Kidney (tissue), 22 donors: ENCODE measurements around the gene SCAF1. TPM values are rescaled to one million over a fixed set of nuclear protein-coding genes. Genes with fewer than 3 reads are reported as not detected.

Source experiments
- DNase-seq, 5 donors: peaks; one replicate each; pipeline ENCODE4 v3.0.0-alpha.2; 2013 to 2020
- FAIRE-seq: peaks from 2 replicates; lab custom pipeline; 2012; peaks lifted over from hg19 to GRCh38; lab: Jason Lieb, UNC
- H3K27ac ChIP-seq, 2 donors: one replicate each; pipeline ENCODE4 v1.7.0; 2013; ENCODE audit warnings: low read depth in 2 of 2, low read length in 2 of 2, inconsistent platforms in 1 of 2
- H3K27me3 ChIP-seq: one replicate; pipeline ENCODE4 v1.7.1; 2013; ENCODE audit warnings: low read length, inconsistent platforms; ENCODE audit not compliant: control insufficient read depth, insufficient read depth
- H3K36me3 ChIP-seq, 3 donors: one replicate each; pipeline versions ENCODE4 v1.7.0 to v1.7.1; 2013; ENCODE audit warnings: low read length in 3 of 3, control low read depth in 1 of 3, inconsistent platforms in 1 of 3; ENCODE audit not compliant: insufficient read depth in 3 of 3, control insufficient read depth in 2 of 3
- H3K4me1 ChIP-seq, 3 donors: one replicate each; pipeline versions ENCODE4 v1.7.0 to v1.7.1; 2013; ENCODE audit warnings: low read length in 3 of 3, inconsistent platforms in 1 of 3, low read depth in 1 of 3; ENCODE audit not compliant: control insufficient read depth in 2 of 3, insufficient read depth in 2 of 3
- H3K4me3 ChIP-seq, 3 donors: one replicate each; pipeline versions ENCODE4 v1.7.0 to v1.8.1; 2013; ENCODE audit warnings: low read length in 3 of 3, control low read depth in 1 of 3, inconsistent platforms in 1 of 3
- H3K9ac ChIP-seq, 3 donors: one replicate each; pipeline versions ENCODE4 v1.7.0 to v1.7.1; 2013; ENCODE audit warnings: low read length in 3 of 3, control low read depth in 1 of 3, inconsistent platforms in 1 of 3
- H3K9me3 ChIP-seq, 3 donors: one replicate each; pipeline versions ENCODE4 v1.7.0 to v1.7.1; 2013; ENCODE audit warnings: low read length in 3 of 3, control low read depth in 1 of 3, inconsistent platforms in 1 of 3; ENCODE audit not compliant: control insufficient read depth in 2 of 3, insufficient read depth in 1 of 3
- intact Hi-C: fragments of 100-400 bp; cut with DNase I; formaldehyde crosslinking; loops from one replicate; pipeline ENCODE4 v1.11.1; 2022
- long read RNA-seq, 10 donors: library from polyadenylated mRNA in 1 of 10; unstranded in 1 of 10; transcript quantifications; one replicate each; pipeline ENCODE4 v2.0.0 and lab custom pipeline, GENCODE V29; 2021 to 2026
- polyA plus RNA-seq: library from polyadenylated mRNA; stranded (reverse); fragments of 350-450 nt; fragmentation: Illumina TruSeq; extraction: RNeasy Lipid Tissue Mini Kit (QIAGEN cat#74804); gene quantifications from one replicate; pipeline ENCODE4 v1.2.3, GENCODE V29; 2014; ENCODE audit warnings: low read depth, low replicate concordance; ENCODE audit not compliant: insufficient read depth
- total RNA-seq: library from RNA; stranded (reverse); fragmentation: NEBNext Ultra II Directional; extraction: Animal tissue kit (Norgen Biotek cat#: 25700); gene quantifications from one replicate; pipeline ENCODE4 v1.2.1, GENCODE V29; 2021
- TF ChIP-seq, protein P1 (sequence below): IDR thresholded peaks from 3 replicates; pipeline ENCODE4 v1.5.1; 2012; ENCODE audit warnings: mild to moderate bottlenecking, moderate library complexity, borderline replicate concordance; ENCODE audit not compliant: insufficient read depth; ENCODE audit errors: extremely low read depth
- donor health status: control.
- donor health status: control.
- donor health status: control.
- donor health status: control.
- donor health status: control.
- donor health status: DM: yes; HTN: yes; CAD: no.
- donor health status: Normal renal cell carcinoma (clear cell type).

Gene SCAF1, protein sequence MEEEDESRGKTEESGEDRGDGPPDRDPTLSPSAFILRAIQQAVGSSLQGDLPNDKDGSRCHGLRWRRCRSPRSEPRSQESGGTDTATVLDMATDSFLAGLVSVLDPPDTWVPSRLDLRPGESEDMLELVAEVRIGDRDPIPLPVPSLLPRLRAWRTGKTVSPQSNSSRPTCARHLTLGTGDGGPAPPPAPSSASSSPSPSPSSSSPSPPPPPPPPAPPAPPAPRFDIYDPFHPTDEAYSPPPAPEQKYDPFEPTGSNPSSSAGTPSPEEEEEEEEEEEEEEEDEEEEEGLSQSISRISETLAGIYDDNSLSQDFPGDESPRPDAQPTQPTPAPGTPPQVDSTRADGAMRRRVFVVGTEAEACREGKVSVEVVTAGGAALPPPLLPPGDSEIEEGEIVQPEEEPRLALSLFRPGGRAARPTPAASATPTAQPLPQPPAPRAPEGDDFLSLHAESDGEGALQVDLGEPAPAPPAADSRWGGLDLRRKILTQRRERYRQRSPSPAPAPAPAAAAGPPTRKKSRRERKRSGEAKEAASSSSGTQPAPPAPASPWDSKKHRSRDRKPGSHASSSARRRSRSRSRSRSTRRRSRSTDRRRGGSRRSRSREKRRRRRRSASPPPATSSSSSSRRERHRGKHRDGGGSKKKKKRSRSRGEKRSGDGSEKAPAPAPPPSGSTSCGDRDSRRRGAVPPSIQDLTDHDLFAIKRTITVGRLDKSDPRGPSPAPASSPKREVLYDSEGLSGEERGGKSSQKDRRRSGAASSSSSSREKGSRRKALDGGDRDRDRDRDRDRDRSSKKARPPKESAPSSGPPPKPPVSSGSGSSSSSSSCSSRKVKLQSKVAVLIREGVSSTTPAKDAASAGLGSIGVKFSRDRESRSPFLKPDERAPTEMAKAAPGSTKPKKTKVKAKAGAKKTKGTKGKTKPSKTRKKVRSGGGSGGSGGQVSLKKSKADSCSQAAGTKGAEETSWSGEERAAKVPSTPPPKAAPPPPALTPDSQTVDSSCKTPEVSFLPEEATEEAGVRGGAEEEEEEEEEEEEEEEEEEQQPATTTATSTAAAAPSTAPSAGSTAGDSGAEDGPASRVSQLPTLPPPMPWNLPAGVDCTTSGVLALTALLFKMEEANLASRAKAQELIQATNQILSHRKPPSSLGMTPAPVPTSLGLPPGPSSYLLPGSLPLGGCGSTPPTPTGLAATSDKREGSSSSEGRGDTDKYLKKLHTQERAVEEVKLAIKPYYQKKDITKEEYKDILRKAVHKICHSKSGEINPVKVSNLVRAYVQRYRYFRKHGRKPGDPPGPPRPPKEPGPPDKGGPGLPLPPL
- total RNA-seq = 69.0 TPM
- polyA plus RNA-seq = 18.1 TPM
- long read RNA-seq, donor 1, full-length matches to known transcripts = 2 of 37 reads
- long read RNA-seq, donor 1, partial matches to known transcripts = 35 of 37 reads
- long read RNA-seq, donor 1, other reads (novel, unspliced or antisense) = 0 of 37 reads
- long read RNA-seq, donor 2, partial matches to known transcripts = 29 of 29 reads
- long read RNA-seq, donor 2, other reads (novel, unspliced or antisense) = 0 of 29 reads
- long read RNA-seq, donor 3, partial matches to known transcripts = 23 of 24 reads
- long read RNA-seq, donor 3, other reads (novel, unspliced or antisense) = 0 of 24 reads
- long read RNA-seq, donor 4, full-length matches to known transcripts = 2 of 7 reads
- long read RNA-seq, donor 4, partial matches to known transcripts = 5 of 7 reads
- long read RNA-seq, donor 4, other reads (novel, unspliced or antisense) = 0 of 7 reads
- long read RNA-seq, donor 5 = 0 reads
- long read RNA-seq, donor 6, partial matches to known transcripts = 5 of 5 reads
- long read RNA-seq, donor 6, other reads (novel, unspliced or antisense) = 0 of 5 reads
- long read RNA-seq, donor 7, partial matches to known transcripts = 70 of 73 reads
- long read RNA-seq, donor 7, other reads (novel, unspliced or antisense) = 3 of 73 reads
- long read RNA-seq, donor 8, partial matches to known transcripts = 16 of 16 reads
- long read RNA-seq, donor 8, other reads (novel, unspliced or antisense) = 0 of 16 reads
- long read RNA-seq, donor 9, partial matches to known transcripts = 13 of 13 reads
- long read RNA-seq, donor 9, other reads (novel, unspliced or antisense) = 0 of 13 reads
- long read RNA-seq, donor 10, partial matches to known transcripts = 27 of 27 reads
- long read RNA-seq, donor 10, other reads (novel, unspliced or antisense) = 0 of 27 reads

DNA sequence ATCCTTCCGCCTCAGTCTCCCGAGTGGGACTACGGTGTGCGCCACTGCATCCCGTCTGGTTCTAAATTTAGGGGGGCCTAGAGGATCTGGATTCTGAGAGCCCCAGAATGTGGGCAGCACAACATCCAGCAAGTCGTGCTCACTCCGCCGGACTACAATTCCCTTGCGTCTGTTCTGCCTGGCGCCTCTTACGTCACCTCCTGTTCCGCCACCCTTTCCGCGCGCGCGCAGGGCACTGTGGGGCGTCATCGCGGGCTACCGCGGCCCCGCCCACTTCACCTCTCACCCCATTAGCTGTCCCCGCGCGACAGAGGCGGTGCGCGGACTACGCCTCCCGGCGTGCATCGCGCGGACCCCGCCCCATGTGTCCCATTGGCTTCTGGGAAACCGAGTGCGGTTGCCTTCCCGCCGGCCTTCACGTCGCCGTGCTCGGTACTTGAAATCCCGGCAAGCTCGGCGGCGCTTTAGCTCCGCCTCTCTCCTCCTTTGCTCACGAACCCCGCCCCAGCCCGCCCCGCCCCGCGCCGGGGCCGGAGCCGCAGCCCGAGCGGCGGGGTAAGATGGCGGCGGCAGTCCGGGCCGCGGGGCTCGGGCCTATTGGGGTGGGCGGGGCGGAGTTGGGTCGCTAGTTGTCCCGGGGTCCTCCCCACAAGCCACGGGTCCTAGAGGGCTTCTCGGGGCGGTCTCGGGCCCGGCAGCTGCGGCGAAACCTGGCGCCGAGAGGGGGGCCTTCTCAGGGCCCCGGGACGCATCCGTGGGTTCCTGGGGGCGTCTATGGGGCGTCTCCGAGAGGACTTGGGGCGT, at the start of gene SCAF1:
TSS of gene SCAF1 (plus strand) at position 522 of the 804 bp plus-strand sequence. CDS start 2,818 bp downstream, outside the sequence.
- peak within 1 kb of the TSS; percentile 71 to 100 (median 97) for H3K4me3 ChIP-seq
- peak within 1 kb of the TSS; percentile 99 to 100 for H3K27ac ChIP-seq
- H3K9me3 ChIP-seq = no peaks in the 10 kb centered on the region
- DNase-seq (peak; percentile 99 to 100 (median 99)), FAIRE-seq (peak; percentile 88)
- H3K9ac ChIP-seq = peak within 1 kb of the TSS; percentile 77 to 100 (median 97)
- intact Hi-C loops = no loop called here
- TF ChIP-seq, protein P1, sequence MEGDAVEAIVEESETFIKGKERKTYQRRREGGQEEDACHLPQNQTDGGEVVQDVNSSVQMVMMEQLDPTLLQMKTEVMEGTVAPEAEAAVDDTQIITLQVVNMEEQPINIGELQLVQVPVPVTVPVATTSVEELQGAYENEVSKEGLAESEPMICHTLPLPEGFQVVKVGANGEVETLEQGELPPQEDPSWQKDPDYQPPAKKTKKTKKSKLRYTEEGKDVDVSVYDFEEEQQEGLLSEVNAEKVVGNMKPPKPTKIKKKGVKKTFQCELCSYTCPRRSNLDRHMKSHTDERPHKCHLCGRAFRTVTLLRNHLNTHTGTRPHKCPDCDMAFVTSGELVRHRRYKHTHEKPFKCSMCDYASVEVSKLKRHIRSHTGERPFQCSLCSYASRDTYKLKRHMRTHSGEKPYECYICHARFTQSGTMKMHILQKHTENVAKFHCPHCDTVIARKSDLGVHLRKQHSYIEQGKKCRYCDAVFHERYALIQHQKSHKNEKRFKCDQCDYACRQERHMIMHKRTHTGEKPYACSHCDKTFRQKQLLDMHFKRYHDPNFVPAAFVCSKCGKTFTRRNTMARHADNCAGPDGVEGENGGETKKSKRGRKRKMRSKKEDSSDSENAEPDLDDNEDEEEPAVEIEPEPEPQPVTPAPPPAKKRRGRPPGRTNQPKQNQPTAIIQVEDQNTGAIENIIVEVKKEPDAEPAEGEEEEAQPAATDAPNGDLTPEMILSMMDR = no peak
- peaks cover 0 to 7% (median 5%) of the 10 kb centered on the region in 3 donors for H3K36me3 ChIP-seq
- no peaks in the 10 kb centered on the region for H3K27me3 ChIP-seq
- H3K4me1 ChIP-seq = peaks cover 7 to 21% (median 14%) of the 10 kb centered on the region in 3 donors

DNA sequence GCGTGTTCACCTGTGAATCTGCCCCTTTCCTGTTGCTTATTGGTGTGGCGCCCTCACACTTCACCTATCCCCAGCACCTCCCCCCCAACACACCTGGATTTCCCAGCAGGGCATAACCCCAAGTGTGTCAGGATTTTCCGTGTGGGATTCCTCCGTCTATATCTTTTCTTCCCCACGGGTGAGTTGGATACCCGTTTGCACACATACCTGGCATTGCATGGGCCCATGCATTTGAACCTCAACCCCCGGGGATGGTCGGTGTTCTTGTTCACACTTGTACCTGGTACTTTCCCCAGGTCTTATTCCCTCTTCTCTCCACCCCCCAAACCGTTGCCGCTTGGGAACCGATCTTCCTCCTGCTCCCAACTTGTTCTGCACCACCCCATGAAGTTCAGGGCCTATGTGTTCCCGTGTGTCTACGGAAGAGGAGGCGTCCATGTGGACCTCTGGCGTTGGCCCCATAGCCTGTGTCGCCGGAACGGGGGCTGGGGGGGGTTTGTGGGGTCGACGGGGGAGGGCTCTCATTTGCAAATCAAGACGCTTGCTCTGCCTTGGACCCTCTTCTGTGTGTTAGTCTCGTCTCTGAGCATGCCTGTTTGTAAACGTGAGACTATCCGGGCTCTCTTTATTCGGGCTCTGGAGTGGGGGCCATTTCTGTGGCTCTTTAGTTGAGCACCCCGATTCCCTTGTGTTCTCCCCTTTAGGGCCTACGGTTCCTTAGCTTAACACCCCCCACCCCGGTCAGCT, 49.4 kb upstream of the SCAF1 start:
- Histone ChIP-seq H3K4me3 (peak overlapping the region; percentile 71 to 79 (median 73)), H3K9ac (peak overlapping the region in 2 of 3 donors; percentile 40 to 62), H3K27ac (peak overlapping the region; percentile 11 to 37), H3K36me3 (peaks cover 0 to 10% (median 0%) of the 10 kb centered on the region in 3 donors), H3K27me3 (no peaks in the 10 kb centered on the region), H3K4me1 (peaks cover 0 to 15% (median 0%) of the 10 kb centered on the region in 3 donors), H3K9me3 (no peaks in the 10 kb centered on the region)
- intact Hi-C loops = no loop called here
- FAIRE-seq (no peak), DNase-seq (peak in 2 of 5 donors; percentile 4 to 70)
- TF ChIP-seq, protein P1 = no peak
